Stimulated activated CD4-positive, alpha-beta T cell treated with anti-CD3 and anti-CD28 coated beads, TNF-alpha, amount 100 ng/mL, for 48 hours (primary cell): Measurements from ENCODE around the gene SLC16A11.
A peak's percentile ranks its signal among the peaks of the same experiment; 100 is the strongest.
"Not testable (repeated sequence)": the region's sequence is repeated elsewhere in the genome, so short reads cannot be mapped to it uniquely, and the experiment has no call there.

Experiments used
- DNase-seq, 3 donors: peaks; one replicate each; pipeline ENCODE4 v3.0.0-alpha.2; 2020; ENCODE audit warnings: low read depth in 3 of 3

SLC16A11 gene, protein sequence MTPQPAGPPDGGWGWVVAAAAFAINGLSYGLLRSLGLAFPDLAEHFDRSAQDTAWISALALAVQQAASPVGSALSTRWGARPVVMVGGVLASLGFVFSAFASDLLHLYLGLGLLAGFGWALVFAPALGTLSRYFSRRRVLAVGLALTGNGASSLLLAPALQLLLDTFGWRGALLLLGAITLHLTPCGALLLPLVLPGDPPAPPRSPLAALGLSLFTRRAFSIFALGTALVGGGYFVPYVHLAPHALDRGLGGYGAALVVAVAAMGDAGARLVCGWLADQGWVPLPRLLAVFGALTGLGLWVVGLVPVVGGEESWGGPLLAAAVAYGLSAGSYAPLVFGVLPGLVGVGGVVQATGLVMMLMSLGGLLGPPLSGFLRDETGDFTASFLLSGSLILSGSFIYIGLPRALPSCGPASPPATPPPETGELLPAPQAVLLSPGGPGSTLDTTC

DNA sequence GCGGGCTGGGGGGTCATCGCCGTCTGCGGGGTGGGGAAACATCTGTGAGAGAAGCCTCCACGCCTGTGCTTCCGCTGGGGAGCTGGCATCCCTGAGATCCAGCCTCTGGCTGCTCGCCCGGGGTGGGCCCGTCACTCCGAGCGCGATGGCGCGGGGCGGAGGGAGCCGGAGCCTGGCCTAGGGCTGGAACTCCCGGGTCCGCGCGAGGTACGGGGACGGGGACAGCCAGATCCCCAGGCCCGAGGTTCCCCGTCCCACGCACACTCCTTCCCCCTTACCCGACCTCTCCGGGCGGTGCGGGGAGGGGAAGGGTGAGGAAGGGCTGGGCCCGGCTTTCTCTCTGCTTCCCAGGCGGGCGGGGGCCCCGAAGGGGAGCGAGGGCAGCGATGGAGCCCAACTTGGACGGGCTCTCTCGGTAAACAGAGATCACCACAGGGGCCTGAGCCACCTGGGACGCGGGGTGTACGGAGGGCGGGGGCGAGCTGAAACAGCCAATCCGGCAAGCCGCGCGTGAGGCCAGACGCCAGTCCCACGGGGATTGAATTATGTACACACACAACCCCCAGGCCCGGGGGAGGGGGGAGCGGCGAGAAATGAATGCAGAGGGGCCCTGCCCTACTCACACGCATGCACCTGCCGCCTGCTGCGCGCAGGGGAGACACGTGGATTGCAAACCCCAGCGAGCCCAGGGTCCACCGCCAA, at the start of gene SLC16A11:
Gene SLC16A11, minus strand, starts transcription at position 596 of the 702 bp plus-strand sequence. Its CDS starts 579 bp downstream, at position 17.
- no peak for DNase-seq

DNA sequence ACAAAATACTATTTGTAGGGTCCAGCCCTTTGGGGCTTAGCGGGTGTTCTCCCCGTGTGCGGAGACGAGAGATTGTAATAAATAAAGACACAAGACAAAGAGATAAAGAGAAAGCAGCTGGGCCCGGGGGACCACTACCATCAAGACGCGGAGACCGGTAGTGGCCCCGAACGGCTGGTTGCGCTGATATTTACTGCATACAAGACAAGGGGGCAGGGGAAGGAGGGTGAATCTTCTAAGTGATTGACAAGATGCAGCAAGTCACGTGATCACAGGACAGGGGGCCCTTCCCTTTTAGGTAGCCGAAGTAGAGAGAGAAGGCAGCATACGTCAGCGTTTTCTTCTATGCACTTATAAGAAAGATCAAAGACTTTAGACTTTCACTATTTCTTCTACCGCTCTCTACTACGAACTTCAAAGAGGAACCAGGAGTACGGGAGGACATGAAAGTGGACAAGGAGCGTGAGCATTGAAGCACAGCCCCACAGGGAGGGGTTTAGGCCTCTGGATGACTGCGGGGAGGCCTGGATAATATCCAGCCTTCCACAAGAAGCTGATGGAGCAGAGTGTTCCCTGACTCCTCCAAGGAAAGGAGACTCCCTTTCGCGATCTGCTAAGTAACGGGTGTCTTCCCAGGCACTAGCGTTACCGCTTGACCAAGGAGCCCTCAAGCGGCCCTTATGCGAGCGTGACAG, 47.6 kb upstream of the SLC16A11 start:
- not testable (repeated sequence) for DNase-seq

DNA sequence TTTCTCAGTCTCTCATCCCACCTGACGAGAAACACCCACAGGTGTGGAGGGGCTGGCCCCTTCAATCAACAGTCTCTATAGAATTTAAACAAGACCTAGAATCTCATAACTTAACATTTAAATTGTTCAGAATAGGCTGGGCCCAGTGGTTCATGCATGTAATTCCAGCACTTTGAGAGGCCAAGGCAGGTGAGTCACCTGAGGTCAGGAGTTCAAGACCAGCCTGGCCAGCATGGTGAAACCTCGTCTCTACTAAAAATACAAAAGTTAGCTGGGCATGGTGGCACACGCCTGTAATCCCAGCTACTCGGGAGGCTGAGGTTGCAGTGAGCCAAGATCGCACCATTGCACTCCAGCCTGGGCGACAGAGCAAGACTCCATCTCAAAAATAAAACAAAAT, 45.7 kb upstream of the SLC16A11 start:
- not testable (repeated sequence) for DNase-seq

- DNase-seq: not testable (repeated sequence)
Observed at GRCh38 chr17:7088442-7088841, 44.5 kb upstream of the SLC16A11 start.

GRCh38 chr17:7084088-7084487, 40.2 kb upstream of the SLC16A11 start:
- no peak for DNase-seq

- no peak for DNase-seq
Observed at GRCh38 chr17:7083592-7083991, 39.7 kb upstream of the SLC16A11 start.

DNA sequence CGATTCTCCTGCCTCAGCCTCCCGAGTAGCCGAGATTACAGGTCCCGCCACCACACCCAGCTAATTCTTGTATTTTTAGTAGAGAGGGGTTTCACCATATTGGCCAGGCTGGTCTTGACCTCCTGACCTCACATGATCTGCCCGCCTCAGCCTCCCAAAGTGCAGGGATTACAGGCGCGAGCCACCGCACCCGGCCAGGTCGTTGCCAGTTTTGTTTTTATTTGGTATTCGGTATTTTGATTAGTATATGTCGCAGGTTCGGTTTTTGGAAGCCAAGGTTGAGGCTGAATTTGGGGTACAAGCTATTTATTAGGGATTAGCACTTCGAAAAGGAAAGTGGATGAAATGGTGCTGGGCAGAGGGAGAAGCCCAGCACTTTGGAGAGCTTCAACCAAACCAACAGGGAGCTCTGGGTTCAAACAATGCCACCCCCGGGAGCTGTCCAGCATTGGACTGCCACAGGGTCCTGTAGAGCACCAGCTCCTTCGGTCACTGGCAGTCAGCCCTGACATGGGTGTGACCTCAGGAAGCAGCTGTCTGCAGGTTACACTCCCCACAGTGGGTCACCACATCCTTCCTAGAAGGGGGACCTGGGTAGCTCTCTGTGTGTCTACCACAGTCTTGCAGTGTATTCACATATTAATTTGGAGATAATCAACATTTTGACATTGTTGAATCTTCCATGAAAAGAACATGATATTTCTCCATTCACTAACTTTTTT, 37.6 kb upstream of the SLC16A11 start:
- DNase-seq: no peak

DNA sequence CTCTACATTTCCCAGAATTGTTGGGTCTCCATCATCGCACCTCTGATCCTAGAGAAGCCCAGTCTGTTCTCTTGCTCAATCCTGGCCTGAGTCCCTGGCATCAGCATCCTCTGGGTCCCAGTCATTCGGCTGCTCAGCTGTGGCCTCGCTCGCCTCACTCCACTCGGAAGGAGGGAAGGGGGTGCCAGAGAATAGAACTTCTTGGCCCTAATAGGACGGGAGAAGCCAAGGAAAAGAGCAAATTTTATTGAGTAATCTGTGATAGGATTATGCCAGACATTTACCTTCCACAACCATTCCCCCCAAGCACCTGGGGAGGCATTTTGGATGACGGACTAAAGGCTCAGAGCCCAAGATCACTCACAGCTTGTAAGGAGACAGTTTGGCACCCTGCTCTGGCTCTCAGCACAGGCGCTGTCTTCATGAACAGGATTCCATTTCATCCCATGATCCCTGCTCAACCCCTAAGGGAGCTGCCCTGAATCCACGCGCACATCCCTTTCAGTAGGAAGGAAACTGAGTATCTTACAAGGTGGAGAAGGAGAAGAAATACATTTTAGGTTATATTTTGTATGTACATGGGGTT, 36.7 kb upstream of the SLC16A11 start:
- DNase-seq: no peak

DNA sequence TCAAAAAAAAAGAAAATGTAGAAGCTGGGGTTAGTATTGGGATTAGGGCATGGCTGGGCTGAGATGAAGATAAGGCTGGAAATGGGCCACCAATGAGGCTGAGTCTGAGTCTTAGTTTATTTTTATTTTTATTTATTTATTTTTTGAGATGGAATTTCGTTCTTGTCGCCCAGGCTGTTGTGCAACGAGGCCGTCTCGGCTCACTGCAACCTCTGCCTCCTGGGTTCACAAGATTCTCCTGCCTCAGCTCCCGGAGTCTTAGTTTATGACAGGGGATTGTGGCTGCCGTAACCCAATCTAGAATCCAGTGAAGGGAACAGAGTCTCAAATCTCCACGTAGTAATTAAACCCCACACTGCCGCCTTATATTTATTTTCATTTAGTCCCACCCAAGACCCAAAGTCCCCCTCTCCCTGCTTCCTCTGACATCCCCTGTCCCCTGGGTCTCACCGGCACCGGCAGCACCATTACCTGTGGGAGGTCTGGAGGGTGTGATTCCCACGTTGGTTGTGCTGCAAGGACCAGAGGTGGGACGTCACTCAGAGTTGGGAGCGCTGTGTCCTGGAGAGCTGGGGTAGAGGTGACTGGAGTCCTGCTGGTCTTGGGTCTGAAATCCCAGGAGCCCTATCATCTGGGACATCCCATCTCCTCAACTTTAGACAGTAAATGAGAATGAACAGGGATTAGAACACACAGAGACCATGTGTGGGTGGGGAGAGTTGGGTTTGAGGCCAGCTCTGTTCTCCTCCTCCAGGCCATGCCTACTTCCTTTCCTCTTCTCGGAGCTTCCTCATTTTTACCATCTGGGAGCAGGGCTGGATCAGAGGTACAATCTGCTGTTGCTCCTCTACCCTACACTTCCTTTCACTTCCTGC, 35.9 kb upstream of the SLC16A11 start, which contains the start of gene CLEC10A:
Gene CLEC10A, minus strand, starts transcription at position 671 of the 875 bp plus-strand sequence. CDS start 1,439 bp downstream, outside the sequence.
- no peak for DNase-seq

GRCh38 chr17:7078711-7079110, 34.8 kb upstream of the SLC16A11 start:
- DNase-seq: no peak

DNA sequence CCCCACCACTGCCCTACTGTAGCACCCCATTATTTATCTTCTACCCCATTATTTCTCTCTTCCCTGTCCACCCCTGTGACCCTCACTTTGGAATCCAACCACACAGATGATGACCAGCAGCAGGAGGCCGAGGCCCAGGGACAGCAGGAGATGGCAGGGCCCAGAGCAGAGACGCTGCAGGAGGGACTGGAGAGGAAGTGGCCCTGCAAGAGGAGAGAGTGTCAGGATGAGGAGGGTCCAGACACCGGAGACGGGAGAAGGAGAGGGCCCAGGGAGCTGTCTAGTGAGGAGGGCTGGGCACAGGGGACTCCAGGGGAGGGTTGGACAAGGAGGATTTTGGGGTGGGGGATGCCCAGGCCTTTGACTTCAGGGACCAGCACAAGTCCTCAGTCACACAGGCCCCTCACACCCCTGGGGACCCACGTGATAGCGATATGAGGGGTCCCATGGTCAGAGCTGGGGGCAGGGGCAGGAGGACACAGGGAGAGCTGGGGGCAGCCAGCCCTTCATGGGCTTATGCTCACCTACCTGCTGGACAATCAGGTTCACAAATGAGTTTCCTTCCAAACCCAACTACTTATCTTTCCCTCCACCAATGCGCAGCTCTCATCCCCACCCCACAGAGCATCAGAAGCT, 34.1 kb upstream of the SLC16A11 start:
- no peak for DNase-seq

- DNase-seq: no peak
Observed at GRCh38 chr17:7074931-7075330, 31.0 kb upstream of the SLC16A11 start.

GRCh38 chr17:7072406-7072805, 28.5 kb upstream of the SLC16A11 start:
- DNase-seq: no peak

- DNase-seq: no peak
Observed at GRCh38 chr17:7070712-7071111, 26.8 kb upstream of the SLC16A11 start.

GRCh38 chr17:7068268-7068667, 24.4 kb upstream of the SLC16A11 start:
- DNase-seq: no peak

DNA sequence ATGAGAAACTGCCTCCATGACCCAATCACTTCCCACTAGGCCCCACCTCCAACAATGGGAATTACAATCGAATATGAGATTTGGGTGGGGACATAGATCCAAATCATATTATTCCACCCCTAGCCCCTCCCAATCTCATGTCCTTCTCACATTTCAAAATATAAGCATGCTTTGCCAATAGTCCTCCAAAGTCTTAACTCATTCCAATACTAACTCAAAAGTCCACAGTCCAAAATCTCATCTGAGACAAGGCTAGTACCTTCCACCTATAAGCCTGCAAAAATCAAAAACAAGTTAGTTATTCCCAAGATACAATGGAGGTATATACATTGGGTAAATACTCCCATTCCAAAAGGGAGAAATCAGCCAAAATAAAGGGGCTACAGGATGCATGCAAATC, 23.3 kb upstream of the SLC16A11 start:
- no peak for DNase-seq

DNA sequence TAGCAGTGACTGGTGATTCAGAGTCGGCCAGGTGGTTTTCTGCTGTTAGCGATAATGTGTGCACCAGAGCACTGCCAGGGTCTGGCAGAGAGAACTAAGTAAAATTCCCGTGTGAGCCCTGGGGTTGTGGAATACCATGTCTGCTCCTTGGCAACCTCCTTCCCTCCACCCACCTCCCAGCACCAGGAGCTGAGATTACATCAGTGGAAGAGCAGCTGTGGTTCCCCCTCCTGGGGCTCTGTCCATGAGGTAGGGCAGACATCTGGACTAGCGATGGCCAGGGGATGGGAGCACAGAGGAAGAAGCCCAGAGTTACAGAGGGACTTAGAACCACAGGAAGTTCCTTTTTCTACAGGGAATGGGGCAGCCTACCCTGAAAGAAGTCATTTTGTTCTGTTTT, 20.4 kb upstream of the SLC16A11 start:
- no peak for DNase-seq

- DNase-seq: no peak
Observed at GRCh38 chr17:7063518-7064094, 19.7 kb upstream of the SLC16A11 start.

GRCh38 chr17:7060165-7060891, 16.4 kb upstream of the SLC16A11 start:
- peak in 2 of 3 donors; percentile 48 to 51 for DNase-seq
